ENCODE results near the gene PIK3C2G. TPM values are rescaled to one million over a fixed set of nuclear protein-coding genes. Genes with fewer than 3 reads are reported as not detected.

The PIK3C2G gene
- total RNA-seq, 1 donor from 2014 or later = 0.69 TPM

GRCh38 chr12:18479256-18479655 lies 217.9 kb downstream of the PIK3C2G start:
- Histone ChIP-seq H3K4me1 (no peaks in the 10 kb centered on the region), H3K36me3 (no peaks in the 10 kb centered on the region), H3K27ac (no peak overlapping the region), H3K9me3 (no peaks in the 10 kb centered on the region), H3K27me3 (no peaks in the 10 kb centered on the region), H3K4me3 (no peak overlapping the region)
- ATAC-seq (peak; percentile 64), DNase-seq (no peak)
- intact Hi-C loops (cut with DNase I) = no loop called here
- no peak for TF ChIP-seq CTCF (IDR thresholded peaks at IDR 0.05)

GRCh38 chr12:18482601-18483120 lies 221.3 kb downstream of the PIK3C2G start:
- Histone ChIP-seq H3K4me3 (no peak overlapping the region), H3K27ac (no peak overlapping the region), H3K36me3 (no peaks in the 10 kb centered on the region), H3K27me3 (no peaks in the 10 kb centered on the region), H3K4me1 (no peaks in the 10 kb centered on the region), H3K9me3 (no peaks in the 10 kb centered on the region)
- no peak for TF ChIP-seq CTCF (IDR thresholded peaks at IDR 0.05)
- intact Hi-C loops (cut with DNase I) = no loop called here
- ATAC-seq (no peak), DNase-seq (no peak)

GRCh38 chr12:18483698-18484325 lies 222.5 kb downstream of the PIK3C2G start:
- H3K4me1 ChIP-seq = no peaks in the 10 kb centered on the region
- no peaks in the 10 kb centered on the region for H3K36me3 ChIP-seq
- H3K27me3 ChIP-seq = no peaks in the 10 kb centered on the region
- H3K9me3 ChIP-seq = no peaks in the 10 kb centered on the region
- no peak overlapping the region for H3K4me3 ChIP-seq
- DNase-seq (no peak), ATAC-seq (no peak)
- no peak overlapping the region for H3K27ac ChIP-seq
- intact Hi-C loops (cut with DNase I) = no loop called here
- no peak for TF ChIP-seq CTCF (IDR thresholded peaks at IDR 0.05)

- ATAC-seq (no peak), DNase-seq (no peak)
- no peak for TF ChIP-seq CTCF (IDR thresholded peaks at IDR 0.05)
- H3K9me3 ChIP-seq = no peaks in the 10 kb centered on the region
- intact Hi-C loops (cut with DNase I) = no loop called here
- no peaks in the 10 kb centered on the region for H3K27me3 ChIP-seq
- H3K4me1 ChIP-seq = no peaks in the 10 kb centered on the region
- no peak overlapping the region for H3K4me3 ChIP-seq
- no peak overlapping the region for H3K27ac ChIP-seq
- H3K36me3 ChIP-seq = no peaks in the 10 kb centered on the region
Measured at GRCh38 chr12:18486036-18486435, 224.7 kb downstream of the PIK3C2G start.

- intact Hi-C loops (cut with DNase I) = no loop called here
- Histone ChIP-seq H3K4me1 (no peaks in the 10 kb centered on the region), H3K27ac (no peak overlapping the region), H3K9me3 (no peaks in the 10 kb centered on the region), H3K27me3 (no peaks in the 10 kb centered on the region), H3K36me3 (no peaks in the 10 kb centered on the region), H3K4me3 (no peak overlapping the region)
- ATAC-seq (no peak), DNase-seq (no peak)
- no peak for TF ChIP-seq CTCF (IDR thresholded peaks at IDR 0.05)
Measured at GRCh38 chr12:18487509-18487908, 226.2 kb downstream of the PIK3C2G start.

All from upper lobe of right lung (tissue), 1 donor.